Endothelial cell of umbilical vein (primary cell): ENCODE results near the gene SLC5A2. TPM values are rescaled to one million over a fixed set of nuclear protein-coding genes. Genes with fewer than 3 reads are reported as not detected.
A peak's percentile ranks its signal among the peaks of the same experiment; 100 is the strongest.

Experiments used
- BruUV-seq: library from RNA; stranded (reverse); fragments of 400-500 nt; replicated peaks from 2 replicates; lab custom pipeline; 2021; lab: Mats Ljungman, UMichigan
- CTCF ChIA-PET: fragments of 300-600, 350-600 bp; sonication (Branson Sonifier 250); formaldehyde crosslinking; loops from one replicate; lab custom pipeline; 2021; ENCODE audit warnings: antibody characterized with exemption, inconsistent platforms; lab: Charles Lee
- POLR2A ChIA-PET: fragments of 300-600, 350-600 bp; sonication (Branson Sonifier 250); formaldehyde crosslinking; loops from one replicate; lab custom pipeline; 2021; ENCODE audit warnings: antibody characterized with exemption, inconsistent platforms; lab: Charles Lee
- DNase-seq: peaks from one replicate; pipeline ENCODE4 v3.0.0-alpha.2; 2011; ENCODE audit warnings: low read depth, low spot score
- FAIRE-seq: peaks from 2 replicates; lab custom pipeline; 2011; peaks lifted over from hg19 to GRCh38; lab: Jason Lieb, UNC
- H2AFZ ChIP-seq: 2 replicates; pipeline ENCODE4 v1.6.0; 2012; ENCODE audit warnings: low read depth, low read length, control low read depth, inconsistent platforms
- H3K27ac ChIP-seq: 2 replicates; pipeline ENCODE4 v1.5.1; 2011; ENCODE audit warnings: low read depth, mild to moderate bottlenecking, control low read depth, low read length, moderate library complexity; ENCODE audit not compliant: insufficient read depth
- H3K27me3 ChIP-seq, 2 experiments: 2 replicates each; pipeline versions ENCODE4 v1.6.0 to v1.6.1; 2011; ENCODE audit warnings: low read length in 2 of 2, mixed read lengths in 1 of 2; ENCODE audit not compliant: control insufficient read depth in 2 of 2, insufficient read depth in 2 of 2
- H3K36me3 ChIP-seq, 2 experiments: 2 replicates in 1 of 2; 3 replicates in 1 of 2; pipeline ENCODE4 v1.5.1; 2011; ENCODE audit warnings: low read length in 2 of 2, mild to moderate bottlenecking in 1 of 2, moderate library complexity in 1 of 2; ENCODE audit not compliant: control insufficient read depth in 2 of 2, insufficient read depth in 2 of 2; ENCODE audit errors: extremely low read depth in 1 of 2
- H3K4me1 ChIP-seq: 3 replicates; pipeline ENCODE4 v1.5.1; 2011; ENCODE audit warnings: mild to moderate bottlenecking, low read length; ENCODE audit not compliant: control insufficient read depth, insufficient read depth; ENCODE audit errors: extremely low read depth
- H3K4me2 ChIP-seq: 2 replicates; pipeline ENCODE4 v1.6.1; 2011; ENCODE audit warnings: low read length, control low read depth, mixed read lengths; ENCODE audit not compliant: insufficient read depth
- H3K4me3 ChIP-seq, 3 experiments: fragments of 200-600 bp in 1 of 3; sonication (generic), shearing (Covaris generic) in 1 of 3; replicated peaks in 1 of 3; 2 replicates each; pipeline ENCODE4 v1.5.1; 2011 to 2016; ENCODE audit warnings: control low read depth in 3 of 3, low read length in 3 of 3, mild to moderate bottlenecking in 2 of 3, inconsistent platforms in 1 of 3, low read depth in 1 of 3, moderate library complexity in 1 of 3; ENCODE audit not compliant: insufficient read depth in 1 of 3
- H3K79me2 ChIP-seq: 2 replicates; pipeline ENCODE4 v1.6.0; 2012; ENCODE audit warnings: low read length, inconsistent platforms; ENCODE audit not compliant: control insufficient read depth, insufficient read depth
- H3K9ac ChIP-seq: replicated peaks from 2 replicates; pipeline ENCODE3; 2011; ENCODE audit warnings: low read length, control low read depth; ENCODE audit not compliant: insufficient read depth; ENCODE audit errors: extremely low read depth
- H3K9me1 ChIP-seq: replicated peaks from 3 replicates; pipeline ENCODE4 v1.6.0; 2011; ENCODE audit warnings: mild to moderate bottlenecking, low read length; ENCODE audit not compliant: control insufficient read depth, insufficient read depth; ENCODE audit errors: extremely low read depth
- H3K9me3 ChIP-seq: replicated peaks from 2 replicates; pipeline ENCODE4 v1.5.1; 2012; ENCODE audit warnings: low read length, inconsistent platforms; ENCODE audit not compliant: control insufficient read depth, insufficient read depth
- H4K20me1 ChIP-seq: replicated peaks from 2 replicates; pipeline ENCODE3; 2011; ENCODE audit warnings: mild to moderate bottlenecking, low read length; ENCODE audit not compliant: control insufficient read depth, insufficient read depth; ENCODE audit errors: extremely low read depth
- CTCF ChIP-seq, 2 donors: IDR thresholded peaks; 1 replicate in 1 of 2; 2 replicates in 1 of 2; pipeline ENCODE4 v1.5.1; 2011; ENCODE audit warnings: low read length in 2 of 2, mild to moderate bottlenecking in 2 of 2, moderate library complexity in 2 of 2, control low read depth in 1 of 2, inconsistent platforms in 1 of 2, low read depth in 1 of 2; ENCODE audit not compliant: insufficient read depth in 1 of 2; ENCODE audit errors: extremely low read depth in 1 of 2
- EZH2 ChIP-seq: IDR thresholded peaks from 2 replicates; pipeline ENCODE4 v1.6.1; 2012; ENCODE audit warnings: borderline replicate concordance, low read depth, mild to moderate bottlenecking, moderate library complexity, low read length, inconsistent platforms; ENCODE audit not compliant: severe bottlenecking
- JUN ChIP-seq: IDR thresholded peaks from 2 replicates; pipeline ENCODE4 v1.6.1; 2011; ENCODE audit warnings: borderline replicate concordance, low read depth; ENCODE audit not compliant: insufficient read length, insufficient read depth
- MAX ChIP-seq: IDR thresholded peaks from 2 replicates; pipeline ENCODE4 v1.6.1; 2011; ENCODE audit not compliant: insufficient read depth, insufficient read length
- POLR2A ChIP-seq: IDR thresholded peaks from 2 replicates; pipeline ENCODE4 v1.6.1; 2012; ENCODE audit warnings: low read depth, mild to moderate bottlenecking, control low read depth, low read length
- dilution Hi-C: fragments of 300-500 bp; cut with MboI; formaldehyde crosslinking; loops from one replicate; pipeline ENCODE4 v1.15.0; 2019; ENCODE audit warnings: low sequenced_read_pairs; ENCODE audit not compliant: extremely low pct_ligation_motif_present
- intact Hi-C: fragments of 100-400 bp; cut with micrococcal nuclease; formaldehyde crosslinking; loops from one replicate; pipeline ENCODE4 v1.10.0; 2022
- polyA plus RNA-seq, 4 experiments: library from polyadenylated mRNA; depleted of rRNA in 3 of 4; stranded (reverse) in 3 of 4; unstranded in 1 of 4; fragments of >200 nt; gene quantifications; 2 replicates each; pipeline versions ENCODE4 v1.2.1 to v1.2.3, GENCODE V29; 2011 to 2012; ENCODE audit warnings: missing spikeins in 1 of 4
- total RNA-seq: library from RNA; stranded (reverse); gene quantifications from 2 replicates; pipeline ENCODE4 v1.2.3, GENCODE V29; 2021

Gene SLC5A2
- total and polyA plus RNA-seq, 2 donors (not counting 3 experiments of a cell fraction or from before 2014, with no cell fraction given), result 0.03 TPM; not detected in 1

- peaks cover 34% of the 10 kb centered on the region for H3K79me2 ChIP-seq
- ChIA-PET POLR2A (interaction anchor here (1.0 to 1.7 kb wide), 3 partner anchors 252 to 413 kb away, joined by 4 to 10 read pairs (median 6); partner anchors contain the start of genes FUS and ZNF267), CTCF (interaction anchor here (0.8 to 4.3 kb wide), 22 partner anchors 9 to 507 kb away, joined by 3 to 53 read pairs (median 5); partner anchors contain the start of genes COX6A2, FUS, RUSF1 and TGFB1I1)
- intact Hi-C loops (no loop called here), dilution Hi-C loops (no loop called here)
- no TSS peak for BruUV-seq
- H3K9me3 ChIP-seq, result no peaks in the 10 kb centered on the region
- no peaks in the 10 kb centered on the region for H4K20me1 ChIP-seq
- TF ChIP-seq EZH2 (no peak), JUN (no peak), CTCF (IDR thresholded peaks at IDR 0.05; ENCODE audit: extremely low read depth in 1 of 2, insufficient read depth in 1 of 2, low read depth in 1 of 2, low read length in 2 of 2) (peak; percentile 54 to 60), MAX (no peak), POLR2A (no peak)
- peak overlapping the region; percentile 41 to 81 (median 45) for H3K4me3 ChIP-seq
- H3K27ac ChIP-seq, result peak overlapping the region; percentile 74
- DNase-seq (peak; percentile 52), FAIRE-seq (peak; percentile 95)
- H2AFZ ChIP-seq, result no peak overlapping the region
- peak overlapping the region; percentile 92 for H3K4me2 ChIP-seq
- no peaks in the 10 kb centered on the region for H3K27me3 ChIP-seq
- H3K9ac ChIP-seq, result peak overlapping the region; percentile 78
- H3K4me1 ChIP-seq, result peaks cover 23% of the 10 kb centered on the region
- H3K36me3 ChIP-seq, result peaks cover 6 to 17% of the 10 kb centered on the region in 2 experiments
- H3K9me1 ChIP-seq, result no peaks in the 10 kb centered on the region
These were observed 22.3 kb upstream of the SLC5A2 start for GRCh38 chr16:31460582-31461002.
